HG03520 (cell line): ENCODE results near the gene PIF1.

ENCODE experiments used
- ATAC-seq: cut with Tn5 transposase; IDR thresholded peaks from one replicate; pipeline ENCODE4 v1.9.1; 2021; ENCODE audit warnings: mild to moderate bottlenecking, moderate library complexity; ENCODE audit not compliant: unreplicated experiment

Gene PIF1, protein sequence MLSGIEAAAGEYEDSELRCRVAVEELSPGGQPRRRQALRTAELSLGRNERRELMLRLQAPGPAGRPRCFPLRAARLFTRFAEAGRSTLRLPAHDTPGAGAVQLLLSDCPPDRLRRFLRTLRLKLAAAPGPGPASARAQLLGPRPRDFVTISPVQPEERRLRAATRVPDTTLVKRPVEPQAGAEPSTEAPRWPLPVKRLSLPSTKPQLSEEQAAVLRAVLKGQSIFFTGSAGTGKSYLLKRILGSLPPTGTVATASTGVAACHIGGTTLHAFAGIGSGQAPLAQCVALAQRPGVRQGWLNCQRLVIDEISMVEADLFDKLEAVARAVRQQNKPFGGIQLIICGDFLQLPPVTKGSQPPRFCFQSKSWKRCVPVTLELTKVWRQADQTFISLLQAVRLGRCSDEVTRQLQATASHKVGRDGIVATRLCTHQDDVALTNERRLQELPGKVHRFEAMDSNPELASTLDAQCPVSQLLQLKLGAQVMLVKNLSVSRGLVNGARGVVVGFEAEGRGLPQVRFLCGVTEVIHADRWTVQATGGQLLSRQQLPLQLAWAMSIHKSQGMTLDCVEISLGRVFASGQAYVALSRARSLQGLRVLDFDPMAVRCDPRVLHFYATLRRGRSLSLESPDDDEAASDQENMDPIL

DNA sequence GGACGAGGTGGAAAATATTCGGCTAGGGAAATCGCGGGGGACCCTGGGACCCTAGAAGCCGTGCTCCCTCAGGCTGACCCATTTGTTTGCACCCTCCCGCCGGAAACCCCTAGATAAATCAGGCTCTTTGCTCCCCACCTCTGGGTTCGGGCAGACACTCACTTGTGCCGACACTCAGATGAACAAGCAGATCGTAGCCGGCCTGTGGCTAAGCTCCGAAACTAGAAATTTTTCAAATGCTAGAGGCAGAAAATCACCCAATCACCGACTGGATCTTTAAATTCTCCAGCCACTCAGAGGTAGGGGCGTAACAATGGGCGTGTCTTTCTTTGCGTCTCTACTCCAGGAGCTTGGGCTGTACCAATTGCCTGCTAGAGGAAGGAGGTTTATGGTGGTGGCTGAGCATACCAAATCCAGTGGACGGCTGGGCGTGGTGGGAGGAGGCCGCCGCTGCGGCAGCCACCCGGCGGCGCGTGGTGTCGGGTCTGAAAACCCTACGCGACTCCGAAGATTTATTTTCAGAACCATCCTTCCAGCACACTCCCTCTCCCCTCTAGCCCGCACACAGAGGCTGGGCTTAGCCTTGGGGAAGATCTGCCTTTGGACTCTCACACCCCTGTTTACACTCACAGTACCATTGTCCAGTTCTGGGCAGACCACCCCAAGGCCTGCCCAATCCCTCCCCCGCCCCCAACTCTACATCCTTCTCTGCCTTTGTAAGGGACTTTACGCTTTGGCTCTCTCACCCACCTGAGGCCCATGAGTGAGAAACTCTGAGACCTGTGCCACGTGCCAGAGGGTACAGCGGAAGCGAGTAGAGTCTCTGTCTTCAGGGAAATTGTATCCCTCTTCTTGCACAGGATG lies at the start of gene PIF1:
TSS of gene PIF1 (minus strand) at position 217 of the 864 bp plus-strand sequence. CDS start 1,312 bp downstream, outside the sequence.
- ATAC-seq = peak; percentile 83

DNA sequence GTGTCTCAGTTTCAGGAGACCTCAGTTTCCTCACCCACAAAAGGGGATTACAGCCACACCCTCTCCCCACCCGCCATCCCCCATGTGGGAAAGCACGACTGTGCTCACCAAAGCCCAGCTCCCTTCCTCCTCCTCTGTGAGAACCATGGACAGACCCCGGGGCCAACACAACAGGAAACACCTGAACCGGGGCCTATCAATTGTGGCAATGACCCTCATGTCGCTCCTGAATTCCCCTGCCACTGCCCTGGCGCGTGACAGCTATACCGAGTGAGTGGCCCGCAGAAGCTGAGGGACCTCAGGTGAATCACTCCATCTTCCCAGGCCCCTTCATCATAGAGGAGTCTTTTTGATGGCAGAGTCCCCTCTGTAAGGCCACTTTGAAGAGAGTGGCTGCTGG lies 44.9 kb upstream of the PIF1 start:
- no peak for ATAC-seq

GRCh38 chr15:64869501-64869900 lies 44.1 kb upstream of the PIF1 start:
- ATAC-seq = no peak

DNA sequence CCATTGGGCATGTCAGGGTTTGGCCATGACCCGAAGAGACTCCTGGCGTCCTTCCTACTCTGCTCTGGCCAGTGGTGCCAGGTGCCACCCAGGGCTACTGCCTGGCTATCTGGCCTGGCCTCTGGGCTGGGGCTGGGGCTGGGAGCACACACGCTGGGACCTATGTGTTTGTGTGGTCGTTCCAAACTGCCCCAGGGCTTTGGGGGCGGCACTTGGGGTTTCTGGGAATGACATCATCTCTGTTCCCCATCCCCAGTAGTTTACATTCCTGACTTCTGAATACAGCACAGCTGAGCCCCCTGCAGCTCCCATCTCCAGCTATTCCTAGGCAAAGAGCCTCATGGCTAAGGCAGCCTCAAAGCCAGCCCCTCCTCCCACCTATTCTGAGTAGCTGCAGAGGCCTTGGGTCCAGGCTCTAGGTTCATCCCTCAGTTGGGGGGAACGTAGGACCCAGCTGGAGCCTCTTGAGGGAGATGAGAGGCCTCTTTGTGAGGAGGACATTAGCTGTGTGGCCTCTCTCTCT lies 40.6 kb upstream of the PIF1 start:
- no peak for ATAC-seq

GRCh38 chr15:64865126-64865997 lies 39.9 kb upstream of the PIF1 start:
- no peak for ATAC-seq

DNA sequence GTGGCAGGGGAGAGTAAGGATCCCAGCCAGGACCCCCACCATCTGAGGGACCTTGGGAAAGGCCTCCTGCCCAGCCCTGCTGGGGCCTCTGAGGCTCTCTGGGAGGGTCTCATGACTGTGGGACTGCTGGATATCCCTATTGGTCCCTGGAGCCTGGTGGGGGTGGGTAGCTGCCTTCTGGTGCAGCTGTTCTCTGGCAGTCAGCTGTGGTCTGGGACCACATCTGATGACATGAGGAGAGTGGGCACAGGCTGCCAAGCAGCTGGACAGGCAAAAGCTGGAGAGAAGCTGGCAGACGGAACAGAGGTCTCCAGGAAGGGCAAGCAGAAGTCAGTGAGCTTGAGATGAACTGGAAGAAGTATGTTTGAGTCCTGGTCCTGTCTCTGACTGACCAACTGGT lies 38.6 kb upstream of the PIF1 start:
- no peak for ATAC-seq

GRCh38 chr15:64862408-64862807 lies 37.0 kb upstream of the PIF1 start:
- ATAC-seq = no peak

GRCh38 chr15:64861960-64862359 lies 36.5 kb upstream of the PIF1 start:
- ATAC-seq = no peak

DNA sequence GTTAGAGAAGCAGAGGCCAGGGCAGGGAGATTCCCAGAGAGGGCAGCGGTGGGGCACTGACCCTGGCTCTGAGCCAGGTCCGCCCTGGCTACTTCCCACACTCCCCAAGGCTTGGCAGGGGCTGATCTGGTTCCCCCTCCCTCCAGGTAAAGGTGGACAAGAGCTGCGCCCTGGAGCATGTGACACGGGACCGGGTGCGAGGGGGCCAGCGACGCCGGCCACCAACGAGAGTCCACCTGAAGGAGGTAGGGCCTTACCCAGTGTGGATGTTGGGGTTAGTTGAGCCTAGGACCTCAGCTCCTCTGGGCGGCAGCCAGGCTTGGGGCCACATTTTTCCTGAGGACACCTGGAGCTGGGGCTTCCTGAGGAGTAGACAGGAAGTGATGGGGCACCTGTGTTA lies 35.9 kb upstream of the PIF1 start:
- no peak for ATAC-seq

DNA sequence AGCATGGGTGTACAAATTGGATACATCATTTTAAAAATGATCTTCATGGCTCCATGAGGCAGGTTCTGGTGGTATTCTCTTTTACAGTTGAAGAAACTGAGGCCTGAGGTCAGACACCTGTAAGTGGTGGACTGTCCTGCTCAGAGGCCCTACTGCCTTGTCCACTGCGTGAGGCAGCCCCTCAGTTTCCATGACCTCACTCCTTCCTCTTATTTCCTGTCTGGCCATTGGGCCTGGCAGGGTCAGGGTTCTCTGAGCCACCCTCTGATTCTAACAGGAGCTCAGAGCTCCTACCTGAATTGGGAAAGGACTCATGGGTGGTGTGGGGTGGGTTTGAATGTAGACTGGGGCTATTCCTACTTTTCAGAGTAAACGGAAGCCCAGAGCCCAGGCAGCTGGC lies 33.8 kb upstream of the PIF1 start:
- no peak for ATAC-seq

- no peak for ATAC-seq
Measured at GRCh38 chr15:64858021-64858575, 32.7 kb upstream of the PIF1 start.

DNA sequence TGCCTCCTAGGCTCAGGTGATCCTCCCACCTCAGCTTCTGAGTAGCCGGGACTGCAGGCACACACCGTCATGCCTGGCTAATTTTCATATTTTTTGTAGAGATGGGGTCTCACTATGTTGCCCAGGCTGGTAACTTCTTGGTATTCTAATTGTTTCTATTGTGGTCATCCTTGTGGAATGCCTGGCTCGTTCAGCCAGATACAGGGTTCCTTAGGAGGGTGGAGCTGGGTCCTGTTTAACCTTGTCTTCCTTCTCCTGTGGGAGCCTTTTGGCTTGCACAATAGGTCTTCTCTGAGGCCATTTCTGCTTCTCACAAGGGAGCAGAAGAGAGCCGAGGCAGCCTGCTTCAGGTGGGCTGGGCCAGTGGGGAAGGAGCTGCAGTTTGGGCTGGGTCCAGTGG lies 32.0 kb upstream of the PIF1 start:
- ATAC-seq = no peak

- no peak for ATAC-seq
Measured at GRCh38 chr15:64856429-64857145, 31.1 kb upstream of the PIF1 start.

GRCh38 chr15:64855205-64855975 lies 29.9 kb upstream of the PIF1 start:
- no peak for ATAC-seq

DNA sequence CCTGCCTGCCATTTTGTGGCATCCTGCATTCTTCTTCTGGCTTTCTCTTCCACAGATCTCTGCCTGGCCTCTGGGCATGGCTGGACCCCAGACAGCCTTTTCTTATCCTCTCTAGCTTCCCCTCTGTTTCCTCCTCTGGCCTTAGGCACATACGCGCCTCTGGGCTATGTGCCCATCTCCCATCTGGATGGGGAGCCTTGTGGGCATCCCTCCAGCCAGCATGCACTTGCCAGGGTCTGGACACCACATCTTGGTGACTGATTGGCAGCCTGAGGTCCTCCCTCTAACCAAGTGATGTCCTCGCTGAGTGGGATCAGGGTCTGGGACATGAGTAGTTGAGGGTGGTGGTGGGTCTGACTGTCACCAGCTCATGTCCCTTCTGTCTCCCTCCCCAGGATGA lies 29.1 kb upstream of the PIF1 start:
- no peak for ATAC-seq

- no peak for ATAC-seq
Measured at GRCh38 chr15:64854041-64854440, 28.6 kb upstream of the PIF1 start.

DNA sequence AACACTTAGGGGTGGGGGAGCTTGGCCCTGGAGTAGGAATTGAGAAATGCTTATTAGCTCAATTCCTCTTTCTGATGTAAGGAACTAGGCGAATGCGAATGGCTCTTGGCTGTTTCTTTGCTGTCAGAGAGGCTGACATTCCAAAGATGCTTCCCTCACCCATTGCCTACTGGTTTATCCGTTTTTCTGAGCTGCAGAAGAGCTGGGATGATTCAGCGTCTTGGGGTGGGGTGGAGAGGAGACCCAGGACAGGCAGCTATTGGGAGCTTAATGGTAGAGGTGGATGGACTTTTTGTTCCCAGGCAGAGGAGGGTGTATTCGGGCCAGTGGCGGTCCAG lies 26.0 kb upstream of the PIF1 start:
- ATAC-seq = no peak

- ATAC-seq = no peak
Measured at GRCh38 chr15:64850778-64851502, 25.5 kb upstream of the PIF1 start.
